HG03460 (cell line): ENCODE results near the gene SCG3.

Experiments
- ATAC-seq: cut with Tn5 transposase; IDR thresholded peaks from one replicate; pipeline ENCODE4 v1.9.1; 2021; ENCODE audit not compliant: unreplicated experiment

The SCG3 gene

DNA sequence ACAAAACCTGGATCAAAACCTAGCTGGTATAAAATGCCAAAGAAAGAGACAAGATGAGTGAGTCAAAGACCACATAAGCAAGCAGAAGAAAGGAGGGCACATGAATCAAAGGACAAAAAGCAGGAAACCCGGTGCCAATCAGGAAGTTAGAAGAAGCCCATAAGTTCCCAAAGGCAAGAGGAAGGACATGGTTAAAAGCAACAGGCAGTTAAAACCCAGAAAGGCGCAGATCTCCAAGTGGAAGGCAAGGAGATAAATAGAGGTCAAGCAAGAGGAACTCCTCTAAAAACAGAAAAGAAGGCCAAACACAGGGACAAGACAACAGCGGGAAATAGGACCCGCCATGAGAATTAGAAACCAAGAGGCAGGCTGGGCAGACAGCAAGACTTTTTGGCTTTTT is 74.5 kb downstream of the SCG3 start:
- ATAC-seq: no peak

GRCh38 chr15:51756482-51756881 is 75.2 kb downstream of the SCG3 start:
- no peak for ATAC-seq

- ATAC-seq: no peak
Measured at GRCh38 chr15:51757450-51757849, 76.1 kb downstream of the SCG3 start.

DNA sequence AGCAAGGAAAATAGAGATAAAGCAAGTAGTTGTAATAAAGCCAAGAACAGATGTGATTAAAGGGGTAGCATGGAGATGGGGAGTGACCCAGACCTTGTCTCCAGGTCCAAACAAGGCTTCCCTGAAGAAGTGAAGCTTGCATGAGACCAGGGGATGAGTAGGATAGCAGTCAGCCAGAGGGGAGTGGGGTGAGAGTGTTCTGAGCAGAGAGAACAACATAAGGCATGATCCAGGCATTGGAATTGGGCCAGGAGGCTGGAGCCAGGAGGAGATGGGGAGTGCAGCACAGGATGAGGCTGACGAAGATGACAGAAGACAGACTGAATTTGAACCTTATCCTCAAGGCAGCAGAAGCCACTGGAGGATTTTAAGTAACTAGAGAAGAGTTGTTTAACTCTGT is 77.3 kb downstream of the SCG3 start:
- ATAC-seq: no peak

DNA sequence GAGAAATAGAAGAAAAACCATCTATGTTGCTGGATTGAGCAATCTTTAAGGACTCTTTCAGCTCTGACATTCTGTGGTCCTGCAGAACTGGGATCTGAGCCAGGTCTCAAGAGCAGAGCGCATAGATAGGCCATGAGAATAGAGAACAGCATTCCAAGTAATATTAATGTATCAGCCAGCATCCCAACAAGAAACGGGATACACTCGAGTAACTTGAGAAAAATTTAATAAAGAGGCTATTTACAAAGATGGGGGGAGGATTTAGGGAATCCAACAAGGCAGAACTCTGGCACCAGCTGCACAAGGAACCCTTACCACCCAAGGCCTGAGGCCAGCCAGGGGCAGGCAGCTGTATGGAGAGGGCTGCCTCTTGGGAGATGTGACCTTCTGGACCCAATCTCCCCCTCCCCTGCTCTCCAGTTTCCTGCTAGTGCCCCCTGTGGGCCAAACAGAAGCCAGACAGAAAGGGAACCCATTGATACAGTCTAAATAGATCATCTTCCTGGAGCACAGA is 78.3 kb downstream of the SCG3 start:
- ATAC-seq: no peak

DNA sequence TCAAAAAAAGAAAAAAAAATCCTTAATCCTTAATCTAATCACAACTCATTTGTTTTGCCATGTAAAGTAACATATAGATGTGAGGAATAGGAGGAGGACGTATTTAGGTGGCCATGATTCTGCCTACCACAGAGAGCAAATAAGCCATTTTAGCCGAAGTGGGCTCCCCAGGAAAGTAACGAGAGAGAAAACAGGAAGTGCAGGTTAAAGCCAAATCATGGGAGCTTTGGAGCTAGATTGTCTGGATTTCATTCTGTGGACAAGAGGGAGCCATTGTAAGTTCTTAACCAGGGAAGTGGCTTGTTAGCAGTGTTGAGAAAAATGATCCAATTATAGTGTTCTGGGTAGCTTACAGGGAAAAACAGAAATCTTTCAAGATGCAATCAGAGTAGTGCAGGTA is 79.5 kb downstream of the SCG3 start:
- ATAC-seq: no peak

- no peak for ATAC-seq
Measured at GRCh38 chr15:51765751-51766150, 84.4 kb downstream of the SCG3 start.

DNA sequence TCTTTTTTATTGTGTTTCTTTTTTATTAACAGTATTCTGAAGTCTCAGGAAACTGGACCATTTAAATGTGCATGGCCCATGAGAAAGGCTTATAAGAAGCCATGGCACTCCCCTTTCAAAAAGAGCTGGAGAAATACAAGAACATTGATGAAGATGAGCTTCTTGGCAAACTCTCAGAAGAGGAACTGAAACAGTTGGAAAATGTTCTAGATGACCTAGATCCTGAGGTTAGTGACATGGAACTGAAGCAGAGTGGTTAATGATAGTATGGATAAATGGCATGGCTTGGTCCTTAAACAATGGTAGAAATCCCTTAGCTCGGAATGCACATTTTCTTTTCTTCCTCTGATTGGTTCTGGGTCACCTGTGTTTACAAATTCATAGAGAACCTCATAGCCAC is 85.0 kb downstream of the SCG3 start:
- no peak for ATAC-seq

DNA sequence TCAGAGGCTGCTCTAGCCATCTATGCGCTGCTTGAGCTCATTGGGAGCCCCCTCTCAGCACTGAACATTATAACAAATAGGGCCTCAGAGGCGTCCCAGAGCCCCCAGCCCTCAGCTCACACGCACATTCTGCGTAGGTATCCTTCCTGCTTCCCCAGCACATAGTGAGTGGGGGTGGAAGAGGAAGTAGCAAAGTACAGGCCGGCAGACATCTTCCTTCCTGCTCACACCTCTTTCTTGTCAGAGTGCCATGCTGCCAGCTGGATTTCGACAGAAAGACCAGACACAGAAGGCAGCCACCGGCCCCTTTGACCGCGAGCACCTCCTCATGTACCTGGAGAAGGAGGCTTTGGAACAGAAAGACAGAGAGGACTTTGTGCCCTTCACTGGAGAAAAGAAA is 86.7 kb downstream of the SCG3 start:
- ATAC-seq: no peak
